Psoas muscle (tissue), 8 donors: ENCODE results near the gene SNED1. TPM values are rescaled to one million over a fixed set of nuclear protein-coding genes. Genes with fewer than 3 reads are reported as not detected.

ENCODE experiments used
- ATAC-seq, 4 donors: fragments of 200-7000 bp; cut with Tn5 transposase; one replicate each; pipeline ENCODE4 v1.9.1; 2020; ENCODE audit warnings: moderate library complexity in 3 of 4, mild to moderate bottlenecking in 2 of 4
- DNase-seq, 2 donors: peaks; one replicate each; pipeline ENCODE4 v3.0.0-alpha.2; 2020
- H3K27ac ChIP-seq: fragments of 200-600 bp; one replicate; pipeline ENCODE4 v1.8.0; 2022
- H3K27me3 ChIP-seq, 3 donors: fragments of 200-600 bp in 1 of 3; one replicate each; pipeline versions ENCODE4 v1.6.1 to v1.8.0; 2013 to 2022; ENCODE audit warnings: low read length in 2 of 3, mild to moderate bottlenecking in 2 of 3, moderate library complexity in 1 of 3; ENCODE audit not compliant: insufficient read depth in 3 of 3
- H3K36me3 ChIP-seq, 2 donors: fragments of 200-600 bp in 1 of 2; one replicate each; pipeline versions ENCODE4 v1.6.1 to v1.8.0; 2013 to 2022; ENCODE audit warnings: low read depth in 1 of 2, mild to moderate bottlenecking in 1 of 2, moderate library complexity in 1 of 2; ENCODE audit not compliant: insufficient read depth in 1 of 2
- H3K4me1 ChIP-seq: fragments of 200-600 bp; one replicate; pipeline ENCODE4 v1.8.0; 2022
- H3K4me3 ChIP-seq: fragments of 200-600 bp; one replicate; pipeline ENCODE4 v1.8.0; 2022; ENCODE audit warnings: mild to moderate bottlenecking
- H3K9me3 ChIP-seq: fragments of 200-600 bp; one replicate; pipeline ENCODE4 v1.8.0; 2022
- WGBS, 3 donors: extraction: QIAGEN DNeasy Blood & Tissue Kit; methylation state at CpG; one replicate each; pipeline versions ENCODE4 v1.1.6 to v1.1.7; 2013; 5-methylcytosine and 5-hydroxymethylcytosine counted together
- intact Hi-C, 2 donors: fragments of 100-400 bp; cut with DNase I; formaldehyde crosslinking; loops; one replicate each; pipeline versions ENCODE4 v1.11.0 to v1.14.2; 2022
- polyA plus RNA-seq, 3 donors: library from polyadenylated mRNA; stranded (reverse); fragments of 200-250 nt; gene quantifications; one replicate each; pipeline ENCODE4 v1.2.3, GENCODE V29; 2013
- total RNA-seq, 4 donors: library from RNA; stranded (reverse); fragmentation: NEBNext Ultra II Directional in 2 of 4; extraction: Animal tissue kit (Norgen Biotek cat#: 25700) in 2 of 4; gene quantifications; one replicate each; pipeline versions ENCODE4 v1.2.1 to v1.2.4, GENCODE V29; 2021 to 2023
- TF ChIP-seq, protein P1 (sequence below): fragments of 200-600 bp; IDR thresholded peaks from one replicate; pipeline ENCODE4 v1.8.0; 2022; ENCODE audit warnings: antibody characterized with exemption
- donor health status: healthy with polysubstance abuse.
- donor health status: DM: no; HTN: no; CAD: no; lungs with moderate emphysema.
- donor health status: Bipolar disorder and iron deficiency.
- donor health status: healthy.
- donor health status: DM: yes; HTN: yes; CAD: no.
- donor health status: DM: no; HTN: no; CAD: no.
- donor health status: DM: no; HTN: no; CAD: no.
- donor health status: DM: yes; HTN: yes; CAD: no.

Gene SNED1
- total and polyA plus RNA-seq, 7 donors, result 7.8 to 36.9 (median 9.2) TPM

DNA sequence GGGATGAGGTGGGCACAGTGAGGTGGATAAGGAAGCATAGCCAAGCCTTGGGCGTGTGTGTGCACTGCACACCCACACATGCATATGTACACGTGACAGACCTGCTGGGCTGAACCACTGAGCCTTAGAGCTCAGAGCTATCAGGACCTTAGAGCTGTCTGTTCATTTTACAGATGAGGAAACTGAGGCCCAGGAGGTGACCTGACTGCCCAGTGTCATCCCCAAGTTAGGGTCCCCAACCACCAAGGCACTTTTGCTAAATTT, 8.2 kb upstream of the SNED1 start:
- DNase-seq (no peak), ATAC-seq (no peak)
- 86 to 88% (median 88%) methylated on average over 2 of the region's 2 CpGs for WGBS, 3 donors
- intact Hi-C loops, result loop anchor here in 1 of 2 donors (10.0 kb wide), 1 partner anchor 405 kb away; the partner anchor contains the start of gene CAPN10
- peaks cover 32% of the 10 kb centered on the region for H3K4me1 ChIP-seq
- TF ChIP-seq, protein P1, sequence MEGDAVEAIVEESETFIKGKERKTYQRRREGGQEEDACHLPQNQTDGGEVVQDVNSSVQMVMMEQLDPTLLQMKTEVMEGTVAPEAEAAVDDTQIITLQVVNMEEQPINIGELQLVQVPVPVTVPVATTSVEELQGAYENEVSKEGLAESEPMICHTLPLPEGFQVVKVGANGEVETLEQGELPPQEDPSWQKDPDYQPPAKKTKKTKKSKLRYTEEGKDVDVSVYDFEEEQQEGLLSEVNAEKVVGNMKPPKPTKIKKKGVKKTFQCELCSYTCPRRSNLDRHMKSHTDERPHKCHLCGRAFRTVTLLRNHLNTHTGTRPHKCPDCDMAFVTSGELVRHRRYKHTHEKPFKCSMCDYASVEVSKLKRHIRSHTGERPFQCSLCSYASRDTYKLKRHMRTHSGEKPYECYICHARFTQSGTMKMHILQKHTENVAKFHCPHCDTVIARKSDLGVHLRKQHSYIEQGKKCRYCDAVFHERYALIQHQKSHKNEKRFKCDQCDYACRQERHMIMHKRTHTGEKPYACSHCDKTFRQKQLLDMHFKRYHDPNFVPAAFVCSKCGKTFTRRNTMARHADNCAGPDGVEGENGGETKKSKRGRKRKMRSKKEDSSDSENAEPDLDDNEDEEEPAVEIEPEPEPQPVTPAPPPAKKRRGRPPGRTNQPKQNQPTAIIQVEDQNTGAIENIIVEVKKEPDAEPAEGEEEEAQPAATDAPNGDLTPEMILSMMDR, result no peak
- no peaks in the 10 kb centered on the region for H3K9me3 ChIP-seq
- no peak overlapping the region for H3K27ac ChIP-seq
- H3K4me3 ChIP-seq, result no peak overlapping the region
- H3K36me3 ChIP-seq, result no peaks in the 10 kb centered on the region
- H3K27me3 ChIP-seq, result no peaks in the 10 kb centered on the region

DNA sequence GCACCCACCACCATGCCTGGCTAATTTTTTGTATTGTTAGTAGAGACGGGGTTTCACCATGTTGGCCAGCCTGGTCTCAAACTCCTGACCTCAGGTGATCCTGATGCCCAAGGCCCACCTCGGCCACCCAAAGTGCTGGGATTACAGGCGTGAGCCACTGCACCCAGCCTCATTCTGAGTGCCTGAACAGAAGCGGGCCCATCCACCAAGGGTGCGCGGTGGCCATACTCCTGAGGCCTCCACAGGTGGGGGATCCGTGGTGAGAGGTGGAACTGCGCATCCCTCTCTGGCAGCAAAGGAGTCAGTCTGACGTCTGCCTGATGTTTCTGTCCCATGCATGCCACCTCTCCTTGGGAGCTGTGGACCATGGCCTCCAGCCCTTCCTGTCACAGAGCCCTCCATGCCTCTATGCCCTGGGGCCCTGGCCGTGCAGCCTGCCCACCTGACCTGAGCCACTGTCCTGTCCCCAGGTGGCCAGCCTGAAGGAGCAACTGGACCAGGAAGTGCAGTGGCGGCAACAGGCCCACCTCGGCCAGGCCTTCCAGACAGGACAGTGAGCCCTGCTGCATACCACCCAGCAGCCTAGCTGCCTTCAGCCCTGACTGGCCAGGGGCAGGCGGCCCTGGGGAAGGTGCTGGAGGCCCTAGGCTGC, 7.6 kb upstream of the SNED1 start:
- peak; percentile 0 to 4 (median 2) for ATAC-seq
- Histone ChIP-seq H3K27me3 (no peaks in the 10 kb centered on the region), H3K9me3 (no peaks in the 10 kb centered on the region), H3K27ac (peak overlapping the region; percentile 85), H3K36me3 (no peaks in the 10 kb centered on the region), H3K4me3 (no peak overlapping the region), H3K4me1 (peaks cover 36% of the 10 kb centered on the region)
- TF ChIP-seq, protein P1, result no peak
- WGBS, 3 donors, result 88 to 92% (median 88%) methylated on average over 13 of the region's 13 CpGs
- DNase-seq, result peak; percentile 7 to 56
- intact Hi-C loops, result loop anchor here in 1 of 2 donors (10.0 kb wide), 1 partner anchor 406 kb away; the partner anchor contains the start of gene CAPN10

DNA sequence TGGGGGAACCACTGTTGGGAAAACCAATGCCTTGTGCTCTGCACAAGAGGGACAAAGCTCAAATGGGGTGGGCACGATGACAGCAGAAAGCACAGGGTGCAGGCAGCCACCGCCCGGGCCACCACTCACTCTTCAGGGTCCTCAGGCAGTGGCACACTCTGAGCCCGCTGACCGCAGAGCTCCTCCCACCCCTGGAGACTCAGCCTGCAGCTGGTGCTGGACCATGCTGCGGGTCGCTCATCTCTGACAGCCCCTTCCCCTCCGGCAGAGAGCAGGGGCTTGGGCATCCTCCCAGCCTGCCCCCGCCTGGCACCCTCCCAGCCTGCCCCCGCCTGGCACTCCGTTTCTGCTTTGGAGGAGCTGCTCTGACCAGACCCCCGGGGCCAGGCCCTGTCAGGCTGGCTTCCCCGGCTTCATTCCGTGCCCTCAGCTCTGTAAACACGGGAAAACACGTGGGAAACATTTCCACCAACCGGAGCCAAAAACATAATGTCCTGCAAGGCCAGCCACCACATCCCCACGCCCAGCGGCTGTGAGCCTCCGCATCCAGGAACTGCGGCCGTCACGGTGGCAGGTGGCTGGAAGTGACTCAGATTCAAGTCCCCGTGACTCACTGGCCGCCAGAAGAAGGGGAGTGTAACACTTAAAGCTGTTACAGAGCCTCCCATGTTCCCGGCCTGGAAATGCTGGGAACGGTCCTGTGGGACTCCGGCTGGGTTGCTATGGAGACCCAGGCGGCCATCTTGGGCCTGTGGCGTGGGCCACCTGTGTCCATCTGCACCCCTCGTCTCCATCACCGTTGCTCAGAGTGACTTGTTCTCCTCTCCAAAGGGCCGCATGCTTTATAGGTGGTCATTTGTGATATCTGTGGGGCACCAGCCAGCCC, 6.8 kb upstream of the SNED1 start:
- no peaks in the 10 kb centered on the region for H3K27me3 ChIP-seq

DNA sequence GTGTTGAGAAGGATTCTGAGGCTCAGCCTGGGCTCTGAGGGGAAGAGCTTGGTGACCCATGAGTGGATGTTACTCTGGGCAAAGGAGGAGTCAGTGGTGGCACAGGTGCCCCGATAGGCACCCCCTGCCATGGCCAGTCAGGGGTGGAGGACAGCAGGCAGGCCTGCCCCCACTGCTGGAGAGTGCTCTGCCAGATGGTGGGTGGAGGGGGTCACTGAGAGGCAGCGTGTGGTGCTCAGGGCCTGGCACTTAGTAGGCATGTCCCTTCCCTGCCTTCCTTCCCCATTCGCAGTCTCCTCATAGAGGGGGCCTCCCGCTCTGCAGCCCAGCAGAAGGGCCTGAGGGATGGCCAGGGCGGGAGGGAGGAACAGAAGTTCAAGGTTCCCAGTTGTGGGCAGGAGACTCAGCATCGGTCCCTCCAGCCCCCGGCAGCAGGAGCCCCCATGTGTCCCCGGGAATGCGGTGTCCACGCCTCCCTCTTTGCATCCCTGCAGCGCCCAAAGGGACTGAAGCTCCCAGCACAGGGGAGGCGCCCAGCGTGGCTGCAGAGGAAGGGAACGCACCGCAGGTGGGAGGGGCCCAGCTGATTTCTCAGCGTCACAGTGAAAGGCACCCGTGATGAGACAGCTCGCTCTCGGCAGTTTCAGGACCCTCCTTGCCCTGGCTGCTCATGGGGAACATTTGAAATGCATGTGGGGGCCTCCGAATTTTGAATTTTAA, 5.7 kb upstream of the SNED1 start:
- intact Hi-C loops, result loop anchor here in 1 of 2 donors (10.0 kb wide), 1 partner anchor 408 kb away; the partner anchor contains the start of gene CAPN10
- Histone ChIP-seq H3K4me1 (peaks cover 42% of the 10 kb centered on the region), H3K9me3 (no peaks in the 10 kb centered on the region), H3K27me3 (no peaks in the 10 kb centered on the region), H3K27ac (peak overlapping the region; percentile 85), H3K36me3 (no peaks in the 10 kb centered on the region), H3K4me3 (no peak overlapping the region)
- DNase-seq (peak in 1 of 2 donors; percentile 56), ATAC-seq (no peak)
- TF ChIP-seq, protein P1, result no peak
- WGBS, 3 donors, result 72 to 83% (median 79%) methylated on average over 20 of the region's 20 CpGs

More for the DNA sequence above, 6.8 kb upstream of the SNED1 start:
- H3K27ac ChIP-seq, result peak overlapping the region; percentile 85
- DNase-seq (peak; percentile 95 to 98), ATAC-seq (peak; percentile 90 to 92 (median 91))
- no peaks in the 10 kb centered on the region for H3K9me3 ChIP-seq
- H3K36me3 ChIP-seq, result no peaks in the 10 kb centered on the region
- TF ChIP-seq, protein P1, result no peak
- peaks cover 42% of the 10 kb centered on the region for H3K4me1 ChIP-seq
- 11 to 20% (median 13%) methylated on average over 32 to 33 of the region's 33 CpGs for WGBS, 3 donors
- intact Hi-C loops, result loop anchor here in 1 of 2 donors (10.0 kb wide), 1 partner anchor 407 kb away; the partner anchor contains the start of gene CAPN10
- H3K4me3 ChIP-seq, result peak overlapping the region; percentile 33
